A549 (cell line): ENCODE data around the gene RAD51B. TPM values are rescaled to one million over a fixed set of nuclear protein-coding genes. Genes with fewer than 3 reads are reported as not detected.
A peak's percentile ranks its signal among the peaks of the same experiment; 100 is the strongest.

Experiments used
- ATAC-seq, 2 experiments: fragments of 200-7000 bp in 1 of 2; fragments of >200 bp in 1 of 2; cut with Nextera tagmentation in 1 of 2; cut with Tn5 transposase in 1 of 2; 3 replicates each; pipeline versions ENCODE4 v1.8.0 to v1.9.1; 2018 to 2020; ENCODE audit warnings: mild to moderate bottlenecking in 1 of 2, moderate library complexity in 1 of 2
- CTCF ChIA-PET: fragments of 300-600 bp; sonication (Branson Sonifier 250); formaldehyde crosslinking; extraction: SDS; loops from one replicate; lab custom pipeline; 2021; ENCODE audit warnings: antibody characterized with exemption, inconsistent platforms; lab: Yijun Ruan, JAX
- POLR2A ChIA-PET: fragments of 350-600 bp; formaldehyde crosslinking; extraction: SDS; loops from one replicate; lab custom pipeline; 2021; ENCODE audit warnings: antibody characterized with exemption, inconsistent platforms; lab: Yijun Ruan, JAX
- DNase-seq, 2 experiments: peaks; one replicate each; pipeline versions ENCODE4 v3.0.0 to v3.0.0-alpha.2; 2011 to 2016; ENCODE audit warnings: low read depth in 1 of 2, low spot score in 1 of 2
- FAIRE-seq: peaks from 2 replicates; lab custom pipeline; 2011; peaks lifted over from hg19 to GRCh38; lab: Jason Lieb, UNC
- H3K27ac ChIP-seq, 2 experiments: fragments of >200 bp; sonication (Bioruptor Twin); formaldehyde crosslinking; 3 replicates each; pipeline ENCODE4 v1.5.1; 2016 to 2017
- H3K4me1 ChIP-seq: fragments of >200 bp; sonication (Bioruptor Twin); formaldehyde crosslinking; 3 replicates; pipeline ENCODE4 v1.6.1; 2016
- H3K4me2 ChIP-seq: fragments of >200 bp; sonication (Bioruptor Twin); formaldehyde crosslinking; 3 replicates; pipeline ENCODE4 v1.6.1; 2016
- H3K4me3 ChIP-seq: fragments of >200 bp; sonication (Bioruptor Twin); formaldehyde crosslinking; 3 replicates; pipeline ENCODE4 v1.5.1; 2016
- H3K9me3 ChIP-seq: fragments of >200 bp; sonication (Bioruptor Twin); formaldehyde crosslinking; 3 replicates; pipeline ENCODE4 v1.6.1; 2016
- CBX8 ChIP-seq: fragments of 200-600 bp; sonication (generic); IDR thresholded peaks from 2 replicates; pipeline ENCODE4 v1.6.1; 2016
- CEBPB ChIP-seq, 2 experiments: fragments of >200 bp in 1 of 2; sonication (Bioruptor Twin) in 1 of 2; formaldehyde crosslinking in 1 of 2; IDR thresholded peaks; 2 replicates each; pipeline ENCODE4 v1.6.1; 2012 to 2016
- CHD2 ChIP-seq: fragments of 150-350 bp; IDR thresholded peaks from 2 replicates; pipeline ENCODE4 v1.6.1; 2014; ENCODE audit warnings: low read length; ENCODE audit not compliant: partially characterized antibody
- CTCF ChIP-seq: fragments of >200 bp; sonication (Bioruptor Twin); formaldehyde crosslinking; IDR thresholded peaks from 3 replicates; pipeline ENCODE4 v1.5.1; 2016
- ESRRA ChIP-seq: fragments of 150-350 bp; IDR thresholded peaks from 2 replicates; pipeline ENCODE4 v1.6.1; 2014; ENCODE audit warnings: mild to moderate bottlenecking, low read length, borderline replicate concordance
- HMGXB4 ChIP-seq: fragments of 250-450 bp; sonication (Bioruptor Pico); IDR thresholded peaks from 2 replicates; pipeline ENCODE4 v1.5.0; 2021; ENCODE audit warnings: mild to moderate bottlenecking, moderate library complexity, borderline replicate concordance
- HOXA7 ChIP-seq: fragments of 250-450 bp; sonication (Bioruptor Pico); IDR thresholded peaks from 2 replicates; pipeline ENCODE4 v1.5.0; 2020; ENCODE audit warnings: mild to moderate bottlenecking, moderate library complexity
- HOXB13 ChIP-seq: fragments of 250-450 bp; sonication (Bioruptor Pico); IDR thresholded peaks from 2 replicates; pipeline ENCODE4 v1.5.0; 2020; ENCODE audit warnings: low read depth, mild to moderate bottlenecking, moderate library complexity
- JUN ChIP-seq, 2 experiments: fragments of >200 bp; sonication (Bioruptor Twin); formaldehyde crosslinking; IDR thresholded peaks; 2 replicates in 1 of 2; 3 replicates in 1 of 2; pipeline ENCODE4 v1.6.1; 2016 to 2017
- JUNB ChIP-seq: fragments of >200 bp; sonication (Bioruptor Twin); formaldehyde crosslinking; IDR thresholded peaks from 2 replicates; pipeline ENCODE4 v1.6.1; 2016
- KDM5A ChIP-seq: fragments of 200-600 bp; sonication (generic); IDR thresholded peaks from 2 replicates; pipeline ENCODE4 v1.6.1; 2016; ENCODE audit warnings: antibody characterized with exemption, mild to moderate bottlenecking
- MAFK ChIP-seq: fragments of 450-650 bp; IDR thresholded peaks from 2 replicates; pipeline ENCODE4 v1.6.1; 2014; ENCODE audit not compliant: partially characterized antibody
- MYC ChIP-seq: IDR thresholded peaks from 2 replicates; pipeline ENCODE4 v1.6.1; 2012; ENCODE audit warnings: mild to moderate bottlenecking, inconsistent platforms, low read length, improper control_type of control experiment, borderline replicate concordance
- NFE2L2 ChIP-seq: fragments of 150-350 bp; conservative IDR thresholded peaks from 2 replicates; pipeline ENCODE4 v1.6.1; 2014; ENCODE audit warnings: low read length
- NPAS2 ChIP-seq: fragments of 250-450 bp; sonication (Bioruptor Pico); IDR thresholded peaks from 2 replicates; pipeline ENCODE4 v1.8.0; 2022; ENCODE audit warnings: mild to moderate bottlenecking, moderate library complexity, borderline replicate concordance
- RAD21 ChIP-seq, 2 experiments: fragments of >200 bp in 1 of 2; sonication (Bioruptor Twin) in 1 of 2; formaldehyde crosslinking in 1 of 2; IDR thresholded peaks in 1 of 2; conservative IDR thresholded peaks in 1 of 2; 2 replicates in 1 of 2; 3 replicates in 1 of 2; pipeline ENCODE4 v1.6.1; 2012 to 2018; ENCODE audit warnings: inconsistent platforms in 1 of 2
- RARB ChIP-seq: fragments of 250-450 bp; sonication (Bioruptor Pico); IDR thresholded peaks from 2 replicates; pipeline ENCODE4 v1.8.0; 2021; ENCODE audit warnings: mild to moderate bottlenecking, moderate library complexity
- RFX5 ChIP-seq: fragments of 450-650 bp; IDR thresholded peaks from 2 replicates; pipeline ENCODE4 v1.7.1; 2014; ENCODE audit warnings: antibody characterized with exemption, mild to moderate bottlenecking, moderate library complexity
- RNF2 ChIP-seq: fragments of 200-600 bp; sonication (generic); IDR thresholded peaks from 2 replicates; pipeline ENCODE4 v1.6.1; 2016; ENCODE audit warnings: low read depth, mild to moderate bottlenecking, antibody characterized with exemption, moderate library complexity, borderline replicate concordance
- SMC3 ChIP-seq: fragments of >200 bp; sonication (Bioruptor Twin); formaldehyde crosslinking; IDR thresholded peaks from 3 replicates; pipeline ENCODE4 v1.6.1; 2018; ENCODE audit warnings: inconsistent platforms
- SREBF2 ChIP-seq: fragments of 450-650 bp; IDR thresholded peaks from 2 replicates; pipeline ENCODE4 v1.6.1; 2014; ENCODE audit warnings: mild to moderate bottlenecking, moderate library complexity
- TFCP2L1 ChIP-seq: fragments of 250-450 bp; sonication (Bioruptor Pico); IDR thresholded peaks from 2 replicates; pipeline ENCODE4 v1.5.0; 2021; ENCODE audit warnings: mild to moderate bottlenecking
- WGBS: methylation state at CpG from one replicate; pipeline ENCODE4 v1.1.6; 2017; ENCODE audit errors: missing lambda C conversion rate; 5-methylcytosine and 5-hydroxymethylcytosine counted together
- polyA plus RNA-seq, 4 experiments: library from polyadenylated mRNA; depleted of rRNA in 3 of 4; stranded (reverse); fragments of >200 nt; fragmentation: RNase III in 1 of 4; extraction: RNeasy Plus Mini Kit Qiagen cat#74134 plus additional on column Dnase treatment in 1 of 4; gene quantifications; 2 replicates in 3 of 4; 3 replicates in 1 of 4; pipeline ENCODE4 v1.2.3, GENCODE V29; 2011 to 2017

The RAD51B gene
- polyA plus RNA-seq, 2 of the 4 experiments (the other 2 are of a cell fraction): 7.2 to 10.8 TPM

GRCh38 chr14:68591786-68592185 is 772.2 kb downstream of the RAD51B start:
- Histone ChIP-seq H3K4me1 (peaks cover 26% of the 10 kb centered on the region), H3K4me3 (no peak overlapping the region), H3K9me3 (no peaks in the 10 kb centered on the region), H3K27ac (peak overlapping the region; percentile 5 to 75; a peak in 3 of 6 replicates), H3K4me2 (no peak overlapping the region)
- ATAC-seq: no peak
- FAIRE-seq: no peak
- POLR2A ChIA-PET: no interaction called here
- WGBS: 71% methylated on average over 4 of the region's 4 CpGs
- DNase-seq: no peak
- CTCF ChIA-PET: interaction anchor here (1.2 kb wide), 1 partner anchor 8 kb away, joined by 4 read pairs; no protein-coding TSS in a partner anchor
- TF ChIP-seq CBX8: no peak
- no peak for TF ChIP-seq KDM5A
- no peak for TF ChIP-seq RFX5
- TF ChIP-seq JUNB: no peak
- TF ChIP-seq RNF2: no peak

- FAIRE-seq (no peak), DNase-seq (no peak), ATAC-seq (no peak)
- Histone ChIP-seq H3K9me3 (no peaks in the 10 kb centered on the region), H3K27ac (peak overlapping the region; percentile 42 to 75; a peak in 5 of 6 replicates), H3K4me2 (no peak overlapping the region), H3K4me1 (peaks cover 18% of the 10 kb centered on the region), H3K4me3 (no peak overlapping the region)
- ChIA-PET CTCF (interaction anchor here (1.2 to 1.6 kb wide), 2 partner anchors 9 to 659 kb away, joined by 4 read pairs; no protein-coding TSS in a partner anchor), POLR2A (no interaction called here)
- WGBS: 90% methylated on average over 7 of the region's 7 CpGs
- TF ChIP-seq TFCP2L1 (CRISPR knock-in tag) (no peak), CTCF (no peak), MAFK (no peak), NPAS2 (CRISPR knock-in tag) (no peak)
These were observed 773.5 kb downstream of the RAD51B start for GRCh38 chr14:68592948-68593556.

- FAIRE-seq (no peak), DNase-seq (peak in 1 of 2 experiments; percentile 59), ATAC-seq (peak in 1 of 2 experiments; percentile 11; a peak in 2 of 6 replicates)
- Histone ChIP-seq H3K4me3 (no peak overlapping the region), H3K9me3 (no peaks in the 10 kb centered on the region), H3K27ac (peak overlapping the region; percentile 42 to 75), H3K4me2 (peak overlapping the region; percentile 17; the same call in 2 of the 3 replicates), H3K4me1 (peaks cover 27% of the 10 kb centered on the region)
- ChIA-PET POLR2A (interaction anchor here (1.2 kb wide), 1 partner anchor 199 kb away, joined by 3 read pairs; the partner anchor contains the start of gene ZFP36L1), CTCF (interaction anchor here (1.6 kb wide), 1 partner anchor 660 kb away, joined by 4 read pairs; no protein-coding TSS in a partner anchor)
- TF ChIP-seq MYC (no peak), RARB (no peak), NPAS2 (CRISPR knock-in tag) (no peak), CHD2 (no peak), HMGXB4 (no peak), HOXB13 (no peak), NFE2L2 (no peak), RAD21 (conservative IDR thresholded peaks at IDR 0.05 in 1 of 2, IDR thresholded peaks at IDR 0.05 in 1 of 2) (no peak), SMC3 (no peak), CEBPB (IDR thresholded peaks at IDR 0.05) (no peak), RNF2 (no peak), ESRRA (no peak), SREBF2 (no peak), HOXA7 (CRISPR knock-in tag) (no peak), JUN (IDR thresholded peaks at IDR 0.05) (no peak)
- 59% methylated on average over 9 of the region's 9 CpGs for WGBS
These were observed 774.4 kb downstream of the RAD51B start for GRCh38 chr14:68593806-68594536.
